Liver (tissue), 9 donors: ENCODE results near the gene PAX5. TPM values are rescaled to one million over a fixed set of nuclear protein-coding genes. Genes with fewer than 3 reads are reported as not detected.

Experiments used
- DNase-seq: peaks from one replicate; pipeline ENCODE4 v3.0.0-alpha.2; 2017; ENCODE audit warnings: low spot score
- H3K27ac ChIP-seq, 2 donors: one replicate each; pipeline ENCODE4 v1.7.0; 2013; ENCODE audit warnings: inconsistent platforms in 2 of 2, low read length in 2 of 2, control low read depth in 1 of 2, low read depth in 1 of 2, mild to moderate bottlenecking in 1 of 2
- H3K27me3 ChIP-seq, 4 donors: one replicate each; pipeline versions ENCODE4 v1.6.1 to v1.7.0; 2013; ENCODE audit warnings: low read length in 3 of 4, inconsistent platforms in 1 of 4, mild to moderate bottlenecking in 1 of 4, moderate library complexity in 1 of 4; ENCODE audit not compliant: control insufficient read depth in 4 of 4, insufficient read depth in 4 of 4
- H3K36me3 ChIP-seq, 4 donors: one replicate each; pipeline versions ENCODE4 v1.6.1 to v1.7.0; 2013; ENCODE audit warnings: low read length in 3 of 4, mild to moderate bottlenecking in 3 of 4, low read depth in 1 of 4, moderate library complexity in 1 of 4; ENCODE audit not compliant: control insufficient read depth in 4 of 4, insufficient read depth in 3 of 4
- H3K4me1 ChIP-seq, 4 donors: one replicate each; pipeline versions ENCODE4 v1.6.1 to v1.7.0; 2013; ENCODE audit warnings: low read length in 3 of 4, mild to moderate bottlenecking in 3 of 4, moderate library complexity in 1 of 4; ENCODE audit not compliant: control insufficient read depth in 4 of 4, insufficient read depth in 4 of 4
- H3K4me3 ChIP-seq, 3 donors: one replicate each; pipeline versions ENCODE4 v1.6.1 to v1.7.0; 2013; ENCODE audit warnings: low read length in 3 of 3, control low read depth in 1 of 3, low read depth in 1 of 3, mild to moderate bottlenecking in 1 of 3
- H3K9ac ChIP-seq, 2 donors: one replicate each; pipeline ENCODE4 v1.7.0; 2013; ENCODE audit warnings: low read length in 2 of 2, mild to moderate bottlenecking in 2 of 2, moderate library complexity in 2 of 2, control low read depth in 1 of 2, low read depth in 1 of 2
- H3K9me3 ChIP-seq, 4 donors: one replicate each; pipeline versions ENCODE4 v1.6.1 to v1.7.0; 2013; ENCODE audit warnings: low read length in 3 of 4; ENCODE audit not compliant: control insufficient read depth in 4 of 4
- ATF3 ChIP-seq: IDR thresholded peaks from 2 replicates; pipeline ENCODE4 v1.6.1; 2016; ENCODE audit warnings: antibody characterized with exemption
- CTCF ChIP-seq: fragments of 150-350 bp; IDR thresholded peaks from 2 replicates; pipeline ENCODE4 v1.5.1; 2017; ENCODE audit warnings: improper control_type of control experiment, low read depth, low read length; ENCODE audit not compliant: missing input control
- EGR1 ChIP-seq, 2 donors: IDR thresholded peaks; 2 replicates each; pipeline ENCODE4 v1.6.1; 2016 to 2018; ENCODE audit warnings: antibody characterized with exemption in 2 of 2, low read depth in 2 of 2
- FOXA1 ChIP-seq: IDR thresholded peaks from 2 replicates; pipeline ENCODE4 v1.6.1; 2016; ENCODE audit warnings: antibody characterized with exemption
- FOXA2 ChIP-seq: IDR thresholded peaks from 2 replicates; pipeline ENCODE4 v1.6.1; 2016; ENCODE audit warnings: antibody characterized with exemption
- GABPA ChIP-seq, 2 donors: IDR thresholded peaks in 1 of 2; conservative IDR thresholded peaks in 1 of 2; 2 replicates each; pipeline ENCODE4 v1.6.1; 2016; ENCODE audit warnings: antibody characterized with exemption in 2 of 2, mild to moderate bottlenecking in 1 of 2, moderate library complexity in 1 of 2
- HNF4A ChIP-seq, 2 donors: conservative IDR thresholded peaks; 2 replicates each; pipeline ENCODE4 v1.6.1; 2016; ENCODE audit warnings: antibody characterized with exemption in 2 of 2, mild to moderate bottlenecking in 2 of 2
- HNF4G ChIP-seq: IDR thresholded peaks from 2 replicates; pipeline ENCODE4 v1.6.1; 2016; ENCODE audit warnings: antibody characterized with exemption
- JUND ChIP-seq, 2 donors: IDR thresholded peaks; 2 replicates each; pipeline ENCODE4 v1.6.1; 2016; ENCODE audit warnings: antibody characterized with exemption in 2 of 2
- MAX ChIP-seq: IDR thresholded peaks from 2 replicates; pipeline ENCODE4 v1.6.1; 2016; ENCODE audit warnings: antibody characterized with exemption
- NR2F2 ChIP-seq: IDR thresholded peaks from 2 replicates; pipeline ENCODE4 v1.6.1; 2016; ENCODE audit warnings: antibody characterized with exemption
- RAD21 ChIP-seq, 2 donors: IDR thresholded peaks; 2 replicates each; pipeline ENCODE4 v1.6.1; 2016; ENCODE audit warnings: antibody characterized with exemption in 2 of 2, mild to moderate bottlenecking in 2 of 2
- REST ChIP-seq: IDR thresholded peaks from 2 replicates; pipeline ENCODE4 v1.6.1; 2016; ENCODE audit warnings: antibody characterized with exemption, mild to moderate bottlenecking
- RXRA ChIP-seq, 2 donors: IDR thresholded peaks; 2 replicates each; pipeline ENCODE4 v1.6.1; 2017 to 2018; ENCODE audit warnings: antibody characterized with exemption in 2 of 2, mild to moderate bottlenecking in 1 of 2
- SP1 ChIP-seq: IDR thresholded peaks from 2 replicates; pipeline ENCODE4 v1.6.1; 2018; ENCODE audit warnings: antibody characterized with exemption, mild to moderate bottlenecking
- TAF1 ChIP-seq: conservative IDR thresholded peaks from 2 replicates; pipeline ENCODE4 v1.6.1; 2016; ENCODE audit warnings: antibody characterized with exemption, mild to moderate bottlenecking
- YY1 ChIP-seq: IDR thresholded peaks from 2 replicates; pipeline ENCODE4 v1.6.1; 2016; ENCODE audit warnings: antibody characterized with exemption, mild to moderate bottlenecking
- ZBTB33 ChIP-seq: IDR thresholded peaks from 2 replicates; pipeline ENCODE4 v1.6.1; 2016; ENCODE audit warnings: antibody characterized with exemption
- WGBS: extraction: QIAGEN DNeasy Blood & Tissue Kit; methylation state at CpG from one replicate; pipeline ENCODE4 v1.1.7; 2013; 5-methylcytosine and 5-hydroxymethylcytosine counted together
- polyA plus RNA-seq, 2 donors: library from polyadenylated mRNA; stranded (reverse) in 1 of 2; unstranded in 1 of 2; fragments of 200-250 nt in 1 of 2; fragments of >200 nt in 1 of 2; fragmentation: Nextera tagmentation in 1 of 2; extraction: Ambion mirVana in 1 of 2; gene quantifications; one replicate each; pipeline versions ENCODE4 v1.2.1 to v1.2.3, GENCODE V29; 2013 to 2015
- total RNA-seq, 2 donors: library from RNA; depleted of rRNA; stranded (reverse); fragments of >200 nt; gene quantifications; one replicate each; pipeline ENCODE4 v1.2.3, GENCODE V29; 2014
- donor health status: healthy.
- donor health status: healthy.
- donor health status: healthy.
- donor health status: healthy.
- donor health status: healthy.

The PAX5 gene
- total and polyA plus RNA-seq, 4 donors, result 0.05 to 2.7 (median 0.11) TPM

- Histone ChIP-seq H3K9me3 (no peaks in the 10 kb centered on the region), H3K9ac (no peak overlapping the region), H3K36me3 (no peaks in the 10 kb centered on the region), H3K27me3 (no peaks in the 10 kb centered on the region), H3K4me3 (no peak overlapping the region), H3K27ac (no peak overlapping the region), H3K4me1 (peaks cover 0 to 11% (median 8%) of the 10 kb centered on the region in 4 donors)
- 93% methylated on average over 20 of the region's 20 CpGs for WGBS
- TF ChIP-seq NR2F2 (no peak), ZBTB33 (no peak), TAF1 (no peak), HNF4G (no peak), RXRA (IDR thresholded peaks at IDR 0.05) (no peak), GABPA (IDR thresholded peaks at IDR 0.05 in 1 of 2, conservative IDR thresholded peaks at IDR 0.05 in 1 of 2) (no peak), REST (no peak), HNF4A (conservative IDR thresholded peaks at IDR 0.05) (no peak), FOXA1 (no peak), ATF3 (no peak), FOXA2 (no peak), SP1 (no peak), EGR1 (IDR thresholded peaks at IDR 0.05; ENCODE audit: low read depth in 2 of 2) (no peak), YY1 (no peak), RAD21 (IDR thresholded peaks at IDR 0.05) (no peak), JUND (IDR thresholded peaks at IDR 0.05) (no peak), MAX (no peak), CTCF (no peak)
- no peak for DNase-seq
These were observed 168.1 kb downstream of the PAX5 start for GRCh38 chr9:36865731-36866635.
